NK-92 treated with Interleukin-12 subunit alpha and Interleukin-12 subunit beta, amount 100 ng/mL, for 24 hours (cell line): Measurements from ENCODE around the gene ANKRD44.

Source experiments
- DNase-seq: peaks from one replicate; lab custom pipeline; 2025; lab: John Stamatoyannopoulos, UW

ANKRD44 gene

GRCh38 chr2:196985511-196986183 lies 324.9 kb downstream of the ANKRD44 start:
- DNase-seq: no peak

GRCh38 chr2:196984903-196985302 lies 325.7 kb downstream of the ANKRD44 start:
- no peak for DNase-seq

- DNase-seq: no peak
Measured at GRCh38 chr2:196983934-196984333, 326.6 kb downstream of the ANKRD44 start.

GRCh38 chr2:196980473-196980872 lies 330.1 kb downstream of the ANKRD44 start:
- no peak for DNase-seq

GRCh38 chr2:196980001-196980400 lies 330.6 kb downstream of the ANKRD44 start:
- no peak for DNase-seq

GRCh38 chr2:196977507-196977906 lies 333.1 kb downstream of the ANKRD44 start:
- DNase-seq: no peak

- no peak for DNase-seq
Measured at GRCh38 chr2:196974970-196975369, 335.6 kb downstream of the ANKRD44 start.

GRCh38 chr2:196971574-196972279 lies 338.9 kb downstream of the ANKRD44 start:
- no peak for DNase-seq

- no peak for DNase-seq
Measured at GRCh38 chr2:196970099-196970498, 340.5 kb downstream of the ANKRD44 start.

GRCh38 chr2:196968516-196968915 lies 342.1 kb downstream of the ANKRD44 start:
- no peak for DNase-seq

- DNase-seq: no peak
Measured at GRCh38 chr2:196967775-196968174, 342.8 kb downstream of the ANKRD44 start.

GRCh38 chr2:196967116-196967515 lies 343.5 kb downstream of the ANKRD44 start:
- no peak for DNase-seq

GRCh38 chr2:196966061-196966460 lies 344.5 kb downstream of the ANKRD44 start:
- no peak for DNase-seq

- no peak for DNase-seq
Measured at GRCh38 chr2:196965651-196966050, 344.9 kb downstream of the ANKRD44 start.

GRCh38 chr2:196963961-196964360 lies 346.6 kb downstream of the ANKRD44 start:
- no peak for DNase-seq

GRCh38 chr2:196963043-196963442 lies 347.5 kb downstream of the ANKRD44 start:
- DNase-seq: peak; percentile 4

GRCh38 chr2:196962325-196962724 lies 348.3 kb downstream of the ANKRD44 start:
- DNase-seq: no peak

GRCh38 chr2:196961889-196962288 lies 348.7 kb downstream of the ANKRD44 start:
- DNase-seq: peak; percentile 3

GRCh38 chr2:196959734-196960338 lies 350.7 kb downstream of the ANKRD44 start:
- no peak for DNase-seq

- DNase-seq: no peak
Measured at GRCh38 chr2:196959281-196959680, 351.3 kb downstream of the ANKRD44 start.

- no peak for DNase-seq
Measured at GRCh38 chr2:196957881-196958525, 352.6 kb downstream of the ANKRD44 start.

GRCh38 chr2:196957442-196957841 lies 353.1 kb downstream of the ANKRD44 start:
- DNase-seq: no peak

- DNase-seq: no peak
Measured at GRCh38 chr2:196956069-196956468, 354.5 kb downstream of the ANKRD44 start.
